Calu3 (cell line): Measurements from ENCODE around the gene KIF3C. TPM values are rescaled to one million over a fixed set of nuclear protein-coding genes. Genes with fewer than 3 reads are reported as not detected.
"Not testable (repeated sequence)": the region's sequence is repeated elsewhere in the genome, so short reads cannot be mapped to it uniquely, and the experiment has no call there.

ENCODE experiments used
- BruUV-seq: library from RNA; stranded (reverse); fragments of 400-500 nt; replicated peaks from 2 replicates; lab custom pipeline; 2021; lab: Mats Ljungman, UMichigan
- CTCF ChIA-PET: fragments of 300-600 bp; sonication (Branson Sonifier 250); formaldehyde crosslinking; loops from one replicate; lab custom pipeline; 2022; ENCODE audit warnings: antibody characterized with exemption; lab: Charles Lee
- DNase-seq: peaks from one replicate; pipeline ENCODE4 v3.0.0; 2022
- H3K27ac Mint-ChIP-seq: one replicate; pipeline ENCODE4 v1.8.0; 2022; ENCODE audit warnings: mixed read lengths; ENCODE audit not compliant: unreplicated experiment
- H3K27me3 Mint-ChIP-seq: one replicate; pipeline ENCODE4 v1.8.0; 2022; ENCODE audit warnings: mixed read lengths; ENCODE audit not compliant: unreplicated experiment
- H3K36me3 Mint-ChIP-seq: one replicate; pipeline ENCODE4 v1.8.0; 2022; ENCODE audit warnings: mild to moderate bottlenecking, moderate library complexity, mixed read lengths; ENCODE audit not compliant: insufficient read depth, unreplicated experiment
- H3K4me1 Mint-ChIP-seq: one replicate; pipeline ENCODE4 v1.8.0; 2022; ENCODE audit warnings: mild to moderate bottlenecking, low read depth, mixed read lengths; ENCODE audit not compliant: unreplicated experiment
- H3K4me3 Mint-ChIP-seq: one replicate; pipeline ENCODE4 v1.8.0; 2022; ENCODE audit warnings: mild to moderate bottlenecking, low read depth, moderate library complexity, mixed read lengths; ENCODE audit not compliant: unreplicated experiment
- H3K9me3 Mint-ChIP-seq: one replicate; pipeline ENCODE4 v1.8.0; 2022; ENCODE audit warnings: low read depth, mixed read lengths; ENCODE audit not compliant: unreplicated experiment
- CTCF ChIP-seq: fragments of 200-600 bp; IDR thresholded peaks from one replicate; pipeline ENCODE4 v1.8.0; 2022; ENCODE audit warnings: antibody characterized with exemption; ENCODE audit not compliant: unreplicated experiment
- intact Hi-C: fragments of 100-400 bp; cut with micrococcal nuclease; formaldehyde crosslinking; loops from one replicate; pipeline ENCODE4 v1.10.0; 2022; ENCODE audit not compliant: unreplicated experiment
- total RNA-seq: library from RNA; stranded (reverse); gene quantifications from 2 replicates; pipeline ENCODE4 v1.2.3, GENCODE V29; 2022

The KIF3C gene
- total RNA-seq, 1 experiment from 2014 or later = 4.2 TPM

GRCh38 chr2:26002632-26003310 lies 20.5 kb upstream of the KIF3C start:
- CTCF ChIA-PET = interaction anchor here (0.9 kb wide), 1 partner anchor 9 kb away, joined by 3 read pairs; no protein-coding TSS in a partner anchor
- Mint-ChIP-seq H3K27ac (peak overlapping the region; percentile 62), H3K4me3 (no peak overlapping the region), H3K4me1 (peaks cover 48% of the 10 kb centered on the region), H3K9me3 (no peaks in the 10 kb centered on the region), H3K36me3 (peaks cover 10% of the 10 kb centered on the region), H3K27me3 (no peaks in the 10 kb centered on the region)
- no peak for DNase-seq
- no TSS peak for BruUV-seq
- TF ChIP-seq CTCF = no peak
- intact Hi-C loops = no loop called here

GRCh38 chr2:26001743-26002351 lies 19.6 kb upstream of the KIF3C start:
- Mint-ChIP-seq H3K9me3 (no peaks in the 10 kb centered on the region), H3K36me3 (peaks cover 10% of the 10 kb centered on the region), H3K27ac (no peak overlapping the region), H3K4me1 (peaks cover 57% of the 10 kb centered on the region), H3K27me3 (no peaks in the 10 kb centered on the region), H3K4me3 (no peak overlapping the region)
- no TSS peak for BruUV-seq
- intact Hi-C loops = no loop called here
- no peak for DNase-seq
- no peak for TF ChIP-seq CTCF
- CTCF ChIA-PET = interaction anchor here (1.8 kb wide), 1 partner anchor 34 kb away, joined by 9 read pairs; no protein-coding TSS in a partner anchor

- H3K27me3 Mint-ChIP-seq = no peaks in the 10 kb centered on the region
- CTCF ChIA-PET = interaction anchor here (0.6 to 1.8 kb wide), 8 partner anchors 9 to 1757 kb away, joined by 3 to 9 read pairs (median 6); partner anchors contain the start of gene RAB10
- peaks cover 61% of the 10 kb centered on the region for H3K4me1 Mint-ChIP-seq
- H3K36me3 Mint-ChIP-seq = peaks cover 10% of the 10 kb centered on the region
- no peaks in the 10 kb centered on the region for H3K9me3 Mint-ChIP-seq
- no peak overlapping the region for H3K27ac Mint-ChIP-seq
- peak; percentile 69 for DNase-seq
- no TSS peak for BruUV-seq
- intact Hi-C loops = no loop called here
- TF ChIP-seq CTCF = no peak
- H3K4me3 Mint-ChIP-seq = no peak overlapping the region
Measured at GRCh38 chr2:26000561-26001082, 18.3 kb upstream of the KIF3C start.

GRCh38 chr2:25999406-25999805 lies 17.1 kb upstream of the KIF3C start:
- BruUV-seq, H3K27me3 Mint-ChIP-seq, DNase-seq, H3K9me3 Mint-ChIP-seq: not testable (repeated sequence)
- H3K27ac Mint-ChIP-seq = peak overlapping the region; percentile 73
- H3K4me1 Mint-ChIP-seq = peaks cover 61% of the 10 kb centered on the region
- intact Hi-C loops = loop anchor here (5.0 kb wide), 1 partner anchor 38 kb away; no protein-coding TSS in a partner anchor
- H3K4me3 Mint-ChIP-seq = peak overlapping the region; percentile 8
- H3K36me3 Mint-ChIP-seq = peaks cover 10% of the 10 kb centered on the region
- CTCF ChIA-PET = interaction anchor here (0.6 to 1.5 kb wide), 3 partner anchors 34 to 499 kb away, joined by 4 to 11 read pairs (median 5); partner anchors contain the start of gene RAB10

- not testable (repeated sequence) for DNase-seq, H3K27me3 Mint-ChIP-seq, H3K9me3 Mint-ChIP-seq, BruUV-seq
- CTCF ChIA-PET = interaction anchor here (0.6 to 1.6 kb wide), 4 partner anchors 13 to 498 kb away, joined by 4 to 8 read pairs (median 6); partner anchors contain the start of gene RAB10
- peak overlapping the region; percentile 73 for H3K27ac Mint-ChIP-seq
- peaks cover 61% of the 10 kb centered on the region for H3K4me1 Mint-ChIP-seq
- peaks cover 10% of the 10 kb centered on the region for H3K36me3 Mint-ChIP-seq
- intact Hi-C loops = loop anchor here (5.0 kb wide), 1 partner anchor 38 kb away; no protein-coding TSS in a partner anchor
- peak overlapping the region; percentile 8 for H3K4me3 Mint-ChIP-seq
Measured at GRCh38 chr2:25998816-25999383, 16.6 kb upstream of the KIF3C start.
